ENCODE data around the gene PVALEF. TPM values are rescaled to one million over a fixed set of nuclear protein-coding genes. Genes with fewer than 3 reads are reported as not detected.

Gene PVALEF
- total RNA-seq, 4 donors from 2014 or later = not detected

DNA sequence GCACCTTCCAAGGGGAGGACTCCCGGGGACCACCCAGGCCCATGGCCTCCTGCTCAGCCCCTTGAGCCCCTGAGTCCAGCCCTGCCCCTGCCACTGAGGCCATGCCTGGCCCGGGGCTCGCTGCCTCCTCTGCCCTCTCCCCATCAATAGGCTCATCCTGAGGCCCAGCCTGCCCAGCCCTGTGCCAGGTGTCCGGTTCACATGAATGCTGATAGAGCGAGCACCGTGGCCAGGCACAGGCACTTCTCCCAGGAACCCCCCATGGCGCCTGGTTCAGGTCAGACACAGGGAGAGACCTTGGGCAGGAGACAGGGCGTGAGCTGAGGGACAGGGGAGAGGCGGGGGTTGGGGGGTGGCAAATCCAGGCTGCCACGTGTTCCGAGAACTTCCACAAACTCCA, 2.8 kb upstream of the PVALEF start:
- DNase-seq = no peak

DNA sequence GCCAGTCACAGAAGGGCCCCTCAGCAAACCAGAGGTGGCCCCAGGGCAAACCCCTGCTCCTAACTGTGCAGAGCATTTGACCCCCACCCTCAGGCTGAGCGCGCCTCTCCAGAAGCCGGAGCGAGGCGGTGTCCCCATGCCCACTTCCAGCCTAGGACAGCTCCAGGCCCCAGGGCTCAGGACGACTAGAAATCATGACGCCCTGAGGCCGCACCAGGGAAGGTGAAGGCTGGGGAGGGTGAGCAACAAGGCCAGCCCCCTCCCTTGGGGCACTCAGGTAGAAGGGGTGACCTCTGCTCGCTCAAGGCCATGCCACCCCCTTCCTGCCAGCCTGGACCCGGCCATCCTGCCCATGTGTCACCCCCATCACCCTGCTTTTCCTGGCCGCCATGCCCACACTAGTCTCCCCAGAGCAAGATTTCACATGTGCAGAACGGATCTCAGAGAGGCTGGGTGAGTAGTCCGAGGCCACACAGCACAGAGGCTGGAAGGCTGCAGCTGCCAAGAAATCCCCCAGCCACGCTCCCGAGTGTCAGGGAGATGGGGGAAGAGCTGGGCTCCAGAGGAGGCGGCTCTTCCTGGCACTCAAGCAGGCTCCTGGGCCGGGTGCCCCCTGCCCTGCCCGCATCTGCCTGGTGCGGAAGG, 2.1 kb upstream of the PVALEF start:
- no peak overlapping the region for H3K4me3 ChIP-seq
- in situ Hi-C loops (cut with MboI; ENCODE audit: low sequenced_read_pairs in 4 of 4) (no loop called here), intact Hi-C loops (cut with DNase I; ENCODE audit: low total_unique reads) (no loop called here)
- TF ChIP-seq, protein P1, sequence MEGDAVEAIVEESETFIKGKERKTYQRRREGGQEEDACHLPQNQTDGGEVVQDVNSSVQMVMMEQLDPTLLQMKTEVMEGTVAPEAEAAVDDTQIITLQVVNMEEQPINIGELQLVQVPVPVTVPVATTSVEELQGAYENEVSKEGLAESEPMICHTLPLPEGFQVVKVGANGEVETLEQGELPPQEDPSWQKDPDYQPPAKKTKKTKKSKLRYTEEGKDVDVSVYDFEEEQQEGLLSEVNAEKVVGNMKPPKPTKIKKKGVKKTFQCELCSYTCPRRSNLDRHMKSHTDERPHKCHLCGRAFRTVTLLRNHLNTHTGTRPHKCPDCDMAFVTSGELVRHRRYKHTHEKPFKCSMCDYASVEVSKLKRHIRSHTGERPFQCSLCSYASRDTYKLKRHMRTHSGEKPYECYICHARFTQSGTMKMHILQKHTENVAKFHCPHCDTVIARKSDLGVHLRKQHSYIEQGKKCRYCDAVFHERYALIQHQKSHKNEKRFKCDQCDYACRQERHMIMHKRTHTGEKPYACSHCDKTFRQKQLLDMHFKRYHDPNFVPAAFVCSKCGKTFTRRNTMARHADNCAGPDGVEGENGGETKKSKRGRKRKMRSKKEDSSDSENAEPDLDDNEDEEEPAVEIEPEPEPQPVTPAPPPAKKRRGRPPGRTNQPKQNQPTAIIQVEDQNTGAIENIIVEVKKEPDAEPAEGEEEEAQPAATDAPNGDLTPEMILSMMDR (IDR thresholded peaks at IDR 0.05 in 4 of 5, conservative IDR thresholded peaks at IDR 0.05 in 1 of 5) = no peak
- no peak for TF ChIP-seq POLR2A (IDR thresholded peaks at IDR 0.05)
- H3K36me3 ChIP-seq = no peaks in the 10 kb centered on the region
- peaks cover 0 to 3% of the 10 kb centered on the region in 2 donors for H3K4me1 ChIP-seq
- H3K27me3 ChIP-seq = peaks cover 17 to 29% (median 23%) of the 10 kb centered on the region in 3 donors
- no peak overlapping the region for H3K27ac ChIP-seq
- ATAC-seq = no peak
- H3K9me3 ChIP-seq = no peaks in the 10 kb centered on the region
- no peak for DNase-seq

More for the DNA sequence above, 2.8 kb upstream of the PVALEF start:
- TF ChIP-seq, protein P1 (IDR thresholded peaks at IDR 0.05 in 4 of 5, conservative IDR thresholded peaks at IDR 0.05 in 1 of 5) = no peak
- no peak for TF ChIP-seq POLR2A (IDR thresholded peaks at IDR 0.05)
- in situ Hi-C loops (cut with MboI; ENCODE audit: low sequenced_read_pairs in 4 of 4) = no loop called here
- ATAC-seq = no peak
- no peaks in the 10 kb centered on the region for H3K9me3 ChIP-seq
- H3K4me1 ChIP-seq = peaks cover 0 to 3% of the 10 kb centered on the region in 2 donors
- H3K4me3 ChIP-seq = no peak overlapping the region
- no peaks in the 10 kb centered on the region for H3K36me3 ChIP-seq
- intact Hi-C loops (cut with DNase I; ENCODE audit: low total_unique reads) = no loop called here
- H3K27ac ChIP-seq = no peak overlapping the region
- H3K27me3 ChIP-seq = peaks cover 17 to 29% (median 23%) of the 10 kb centered on the region in 3 donors

DNA sequence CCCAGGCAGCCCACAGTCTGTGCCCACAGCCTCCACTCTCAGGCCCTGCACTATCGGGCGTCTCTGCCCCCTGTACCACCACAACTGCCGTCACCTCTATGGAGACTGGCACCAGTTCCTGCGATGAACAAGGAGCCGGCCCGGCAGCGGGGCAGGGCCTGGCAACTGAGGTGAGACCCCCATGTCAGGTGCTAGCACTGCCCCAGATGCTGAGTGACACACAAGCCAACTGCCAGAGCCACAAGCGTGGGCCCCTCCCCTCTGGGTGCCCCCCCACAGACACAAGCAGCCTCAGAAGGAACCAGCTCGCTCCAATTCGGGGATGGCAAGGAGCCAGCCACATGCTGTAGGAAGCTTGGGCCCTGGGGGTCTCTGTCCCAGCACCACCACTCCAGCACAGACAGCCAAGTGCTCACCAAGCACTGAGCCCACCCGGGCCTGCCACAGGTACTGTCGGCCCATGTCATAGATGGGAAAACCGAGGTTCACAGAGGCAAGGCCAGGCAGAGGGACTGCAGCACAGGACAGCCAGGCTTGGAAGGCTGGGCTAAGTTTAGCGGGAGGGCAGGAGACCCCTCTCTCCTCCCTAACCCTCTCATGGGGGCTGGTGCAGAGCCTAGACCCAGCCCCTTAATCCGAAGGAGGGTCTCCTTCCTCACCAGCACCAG, 1.5 kb upstream of the PVALEF start:
- no peak for DNase-seq
- peaks cover 0 to 3% of the 10 kb centered on the region in 2 donors for H3K4me1 ChIP-seq

DNA sequence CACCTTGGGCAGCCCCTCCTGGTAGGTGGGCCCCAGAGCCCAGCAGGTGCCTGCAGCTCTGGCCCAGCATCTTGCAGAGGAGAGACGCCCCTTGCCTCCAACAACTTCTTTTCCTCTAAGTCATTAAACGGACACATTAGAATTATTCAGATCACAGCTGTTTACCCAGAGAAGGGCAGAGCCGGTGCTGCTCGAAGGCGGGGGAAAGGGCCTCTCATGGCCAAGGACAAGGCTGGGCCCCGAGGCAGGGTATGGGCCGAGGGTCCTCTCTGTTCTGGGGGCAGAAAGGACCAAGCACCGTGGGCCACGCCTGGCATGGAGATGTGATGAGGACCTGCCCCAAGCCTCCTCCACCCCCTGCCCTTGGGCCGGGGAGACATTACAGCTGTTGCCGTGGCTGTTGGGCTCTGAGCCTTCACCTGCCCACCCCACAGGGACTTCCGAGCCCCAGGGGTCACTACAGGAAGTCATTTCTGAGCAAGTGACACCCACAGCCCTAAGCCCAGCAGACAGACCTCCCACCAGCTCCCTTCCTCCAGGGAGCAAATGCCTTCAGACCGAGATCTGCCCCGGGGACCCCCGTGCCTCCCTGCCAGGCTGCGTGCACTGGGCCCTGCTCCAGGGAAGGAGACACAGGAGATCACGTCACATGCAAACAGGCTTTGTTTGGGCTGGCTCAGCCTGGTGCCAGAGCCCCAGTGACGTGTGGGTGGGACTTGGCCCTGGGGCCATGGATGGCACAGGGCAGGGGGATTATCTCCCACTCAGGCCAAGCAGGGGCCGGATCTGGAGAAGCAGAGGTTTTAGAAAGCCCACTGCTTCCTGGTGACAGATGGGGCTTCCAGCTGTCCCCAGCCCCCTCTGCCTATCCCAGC, 699 bp upstream of the PVALEF start:
- no peak overlapping the region for H3K4me3 ChIP-seq
- no peak for DNase-seq
- no peaks in the 10 kb centered on the region for H3K9me3 ChIP-seq
- in situ Hi-C loops (cut with MboI; ENCODE audit: low sequenced_read_pairs in 4 of 4) (no loop called here), intact Hi-C loops (cut with DNase I; ENCODE audit: low total_unique reads) (no loop called here)
- TF ChIP-seq POLR2A (IDR thresholded peaks at IDR 0.05) = no peak
- TF ChIP-seq, protein P1 (IDR thresholded peaks at IDR 0.05 in 4 of 5, conservative IDR thresholded peaks at IDR 0.05 in 1 of 5) = no peak
- H3K4me1 ChIP-seq = peaks cover 0 to 3% of the 10 kb centered on the region in 2 donors
- ATAC-seq = no peak
- H3K27ac ChIP-seq = no peak overlapping the region
- peaks cover 17 to 29% (median 23%) of the 10 kb centered on the region in 3 donors for H3K27me3 ChIP-seq
- no peaks in the 10 kb centered on the region for H3K36me3 ChIP-seq

More for the DNA sequence above, 1.5 kb upstream of the PVALEF start:
- Histone ChIP-seq H3K9me3 (no peaks in the 10 kb centered on the region), H3K4me3 (no peak overlapping the region), H3K36me3 (no peaks in the 10 kb centered on the region), H3K27ac (no peak overlapping the region), H3K27me3 (peaks cover 17 to 29% (median 23%) of the 10 kb centered on the region in 3 donors)
- TF ChIP-seq POLR2A (IDR thresholded peaks at IDR 0.05) = no peak
- TF ChIP-seq, protein P1 (IDR thresholded peaks at IDR 0.05 in 4 of 5, conservative IDR thresholded peaks at IDR 0.05 in 1 of 5) = no peak
- no peak for ATAC-seq
- intact Hi-C loops (cut with DNase I; ENCODE audit: low total_unique reads) (no loop called here), in situ Hi-C loops (cut with MboI; ENCODE audit: low sequenced_read_pairs in 4 of 4) (no loop called here)
